ENCODE results near the gene KCTD3.

Gene KCTD3

GRCh38 chr1:215606564-215607168, 39.6 kb downstream of the KCTD3 start:
- DNase-seq = no peak

GRCh38 chr1:215607412-215607811, 40.3 kb downstream of the KCTD3 start:
- DNase-seq = no peak

- DNase-seq = no peak
Measured at GRCh38 chr1:215608646-215609045, 41.5 kb downstream of the KCTD3 start.

GRCh38 chr1:215612391-215612790, 45.3 kb downstream of the KCTD3 start:
- no peak for DNase-seq

GRCh38 chr1:215617979-215618378, 50.9 kb downstream of the KCTD3 start:
- DNase-seq = no peak

- no peak for DNase-seq
Measured at GRCh38 chr1:215623162-215623561, 56.1 kb downstream of the KCTD3 start.

GRCh38 chr1:215625949-215626348, 58.8 kb downstream of the KCTD3 start:
- DNase-seq = no peak

- DNase-seq = no peak
Measured at GRCh38 chr1:215631040-215631439, 63.9 kb downstream of the KCTD3 start.

- peak; percentile 97 for DNase-seq
Measured at GRCh38 chr1:215631489-215631888, 64.4 kb downstream of the KCTD3 start.

- no peak for DNase-seq
Measured at GRCh38 chr1:215635827-215636226, 68.7 kb downstream of the KCTD3 start.

GRCh38 chr1:215636258-215636965, 69.3 kb downstream of the KCTD3 start:
- no peak for DNase-seq

GRCh38 chr1:215637041-215637573, 70.0 kb downstream of the KCTD3 start:
- no peak for DNase-seq

GRCh38 chr1:215640429-215641148, 73.5 kb downstream of the KCTD3 start:
- no peak for DNase-seq

- no peak for DNase-seq
Measured at GRCh38 chr1:215643592-215644321, 76.7 kb downstream of the KCTD3 start.

GRCh38 chr1:215645182-215645581, 78.1 kb downstream of the KCTD3 start:
- no peak for DNase-seq

GRCh38 chr1:215645861-215646260, 78.8 kb downstream of the KCTD3 start:
- no peak for DNase-seq

- no peak for DNase-seq
Measured at GRCh38 chr1:215647738-215648137, 80.6 kb downstream of the KCTD3 start.

GRCh38 chr1:215648957-215649356, 81.9 kb downstream of the KCTD3 start:
- DNase-seq = no peak

GRCh38 chr1:215650446-215651149, 83.5 kb downstream of the KCTD3 start:
- DNase-seq = no peak

- DNase-seq = no peak
Measured at GRCh38 chr1:215651867-215652266, 84.8 kb downstream of the KCTD3 start.

- DNase-seq = no peak
Measured at GRCh38 chr1:215652371-215652770, 85.3 kb downstream of the KCTD3 start.

- no peak for DNase-seq
Measured at GRCh38 chr1:215657047-215657446, 89.9 kb downstream of the KCTD3 start.

GRCh38 chr1:215660259-215660658, 93.2 kb downstream of the KCTD3 start:
- no peak for DNase-seq

Measured in COR-L47 (cell line).